H9 (cell line): ENCODE measurements around the gene AGAP5. TPM values are rescaled to one million over a fixed set of nuclear protein-coding genes. Genes with fewer than 3 reads are reported as not detected.
"Not testable (repeated sequence)": the region's sequence is repeated elsewhere in the genome, so short reads cannot be mapped to it uniquely, and the experiment has no call there.

ENCODE experiments used
- DNase-seq: peaks from one replicate; pipeline ENCODE4 v3.0.0-alpha.2; 2017
- H2AFZ ChIP-seq: one replicate; pipeline ENCODE4 v1.6.1; 2013; ENCODE audit warnings: mild to moderate bottlenecking, low read length, control low read depth, moderate library complexity
- H2AK5ac ChIP-seq: 2 replicates; pipeline ENCODE4 v1.6.1; 2013; ENCODE audit warnings: low read length, control low read depth, mixed read lengths; ENCODE audit not compliant: insufficient read length
- H2BK120ac ChIP-seq: one replicate; pipeline ENCODE4 v1.6.1; 2013; ENCODE audit warnings: low read depth, mild to moderate bottlenecking, low read length, control low read depth, inconsistent platforms; ENCODE audit not compliant: poor library complexity, severe bottlenecking
- H2BK12ac ChIP-seq: 2 replicates; pipeline ENCODE4 v1.6.1; 2013; ENCODE audit warnings: low read length, control low read depth, mixed read lengths, low read depth; ENCODE audit not compliant: insufficient read length
- H2BK15ac ChIP-seq: 2 replicates; pipeline ENCODE4 v1.6.1; 2013; ENCODE audit warnings: low read depth, low read length, control low read depth
- H2BK20ac ChIP-seq: one replicate; pipeline ENCODE4 v1.6.1; 2013; ENCODE audit warnings: low read depth, mild to moderate bottlenecking, low read length, control low read depth, inconsistent platforms; ENCODE audit not compliant: poor library complexity, severe bottlenecking
- H2BK5ac ChIP-seq: 2 replicates; pipeline ENCODE4 v1.6.1; 2013; ENCODE audit warnings: low read length, control low read depth, mixed read lengths; ENCODE audit not compliant: insufficient read length
- H3K14ac ChIP-seq: 2 replicates; pipeline ENCODE4 v1.6.1; 2013; ENCODE audit warnings: low read length, control low read depth; ENCODE audit not compliant: insufficient read depth
- H3K18ac ChIP-seq: 2 replicates; pipeline ENCODE4 v1.6.1; 2013; ENCODE audit warnings: low read depth, mild to moderate bottlenecking, mixed read lengths, low read length, control low read depth; ENCODE audit not compliant: insufficient read length
- H3K23ac ChIP-seq: 2 replicates; pipeline ENCODE4 v1.6.1; 2013; ENCODE audit warnings: low read length, control low read depth, mixed read lengths, low read depth; ENCODE audit not compliant: insufficient read length
- H3K23me2 ChIP-seq: 2 replicates; pipeline ENCODE4 v1.6.1; 2013; ENCODE audit warnings: low read depth, mild to moderate bottlenecking, mixed read lengths, low read length, control low read depth; ENCODE audit not compliant: insufficient read length, poor library complexity, severe bottlenecking
- H3K27ac ChIP-seq: 2 replicates; pipeline ENCODE4 v1.5.1; 2013; ENCODE audit warnings: low read length, control low read depth, mixed read lengths, low read depth; ENCODE audit not compliant: insufficient read length
- H3K27me3 ChIP-seq: 2 replicates; pipeline ENCODE4 v1.6.1; 2013; ENCODE audit warnings: low read length, control low read depth, inconsistent platforms; ENCODE audit not compliant: insufficient read depth
- H3K4ac ChIP-seq: 2 replicates; pipeline ENCODE4 v1.6.1; 2013; ENCODE audit warnings: low read depth, mild to moderate bottlenecking, control low read depth, inconsistent platforms, low read length, moderate library complexity
- H3K4me1 ChIP-seq: 2 replicates; pipeline ENCODE4 v1.6.1; 2013; ENCODE audit warnings: low read length, control low read depth, inconsistent platforms; ENCODE audit not compliant: insufficient read depth
- H3K4me2 ChIP-seq: 2 replicates; pipeline ENCODE4 v1.6.1; 2013; ENCODE audit warnings: low read length, control low read depth, mixed read lengths; ENCODE audit not compliant: insufficient read length, insufficient read depth
- H3K56ac ChIP-seq: 2 replicates; pipeline ENCODE4 v1.6.1; 2013; ENCODE audit warnings: low read depth, mild to moderate bottlenecking, mixed read lengths, low read length, control low read depth; ENCODE audit not compliant: insufficient read length
- H3K79me1 ChIP-seq: 2 replicates; pipeline ENCODE4 v1.6.1; 2013; ENCODE audit warnings: low read depth, mild to moderate bottlenecking, moderate library complexity, low read length, control low read depth, inconsistent platforms; ENCODE audit not compliant: insufficient read depth, poor library complexity, severe bottlenecking
- H3K79me2 ChIP-seq: 2 replicates; pipeline ENCODE4 v1.6.1; 2013; ENCODE audit warnings: low read length, control low read depth, inconsistent platforms; ENCODE audit not compliant: insufficient read depth
- H3K9ac ChIP-seq: 2 replicates; pipeline ENCODE4 v1.6.1; 2013; ENCODE audit warnings: low read length, control low read depth, mixed read lengths; ENCODE audit not compliant: insufficient read length; ENCODE audit errors: extremely low read depth
- H3K9me3 ChIP-seq: one replicate; pipeline ENCODE4 v1.6.1; 2013; ENCODE audit warnings: low read depth, low read length, inconsistent platforms; ENCODE audit not compliant: control insufficient read depth
- H3T11ph ChIP-seq: one replicate; pipeline ENCODE4 v1.6.1; 2013; ENCODE audit warnings: mild to moderate bottlenecking, low read length, control low read depth, inconsistent platforms
- H4K20me1 ChIP-seq: one replicate; pipeline ENCODE4 v1.6.1; 2013; ENCODE audit not compliant: control insufficient read depth, insufficient read length, insufficient read depth
- H4K5ac ChIP-seq: 2 replicates; pipeline ENCODE4 v1.6.1; 2013; ENCODE audit warnings: low read depth, mild to moderate bottlenecking, mixed read lengths, low read length, control low read depth; ENCODE audit not compliant: insufficient read length
- H4K8ac ChIP-seq: replicated peaks from 2 replicates; pipeline ENCODE4 v1.6.1; 2013; ENCODE audit warnings: low read length, control low read depth, mixed read lengths, low read depth; ENCODE audit not compliant: insufficient read length
- H4K91ac ChIP-seq: 2 replicates; pipeline ENCODE4 v1.6.1; 2013; ENCODE audit warnings: low read depth, mild to moderate bottlenecking, moderate library complexity, mixed read lengths, low read length, control low read depth; ENCODE audit not compliant: insufficient read length
- H3K27ac Mint-ChIP-seq, 3 experiments: 2 replicates in 2 of 3; 3 replicates in 1 of 3; pipeline ENCODE4 v1.8.0; 2020 to 2021; ENCODE audit warnings: mixed read lengths in 3 of 3, mild to moderate bottlenecking in 1 of 3, moderate library complexity in 1 of 3
- H3K27me3 Mint-ChIP-seq: 2 replicates; pipeline ENCODE4 v1.8.0; 2021; ENCODE audit warnings: low read depth, mild to moderate bottlenecking, moderate library complexity, mixed read lengths
- H3K36me3 Mint-ChIP-seq, 3 experiments: 2 replicates in 2 of 3; 3 replicates in 1 of 3; pipeline ENCODE4 v1.8.0; 2020 to 2021; ENCODE audit warnings: low read depth in 3 of 3, mixed read lengths in 3 of 3; ENCODE audit not compliant: insufficient read depth in 1 of 3
- H3K4me1 Mint-ChIP-seq, 2 experiments: 2 replicates each; pipeline ENCODE4 v1.8.0; 2020; ENCODE audit warnings: mixed read lengths in 2 of 2
- H3K4me3 Mint-ChIP-seq, 2 experiments: 2 replicates in 1 of 2; 3 replicates in 1 of 2; pipeline ENCODE4 v1.8.0; 2020 to 2021; ENCODE audit warnings: mild to moderate bottlenecking in 2 of 2, mixed read lengths in 2 of 2, moderate library complexity in 1 of 2
- H3K9me3 Mint-ChIP-seq, 2 experiments: 2 replicates in 1 of 2; 3 replicates in 1 of 2; pipeline ENCODE4 v1.8.0; 2020; ENCODE audit warnings: mild to moderate bottlenecking in 2 of 2, mixed read lengths in 2 of 2, moderate library complexity in 1 of 2
- WGBS: extraction: QIAGEN DNeasy Blood & Tissue Kit; methylation state at CpG from one replicate; pipeline ENCODE4 v1.1.7; 2013; ENCODE audit warnings: missing lambda C conversion rate, low lambda C conversion rate, mixed read lengths; ENCODE audit not compliant: insufficient read length; ENCODE audit errors: extremely low coverage; 5-methylcytosine and 5-hydroxymethylcytosine counted together
- total RNA-seq: library from RNA; stranded (reverse); gene quantifications from 2 replicates; pipeline ENCODE4 v1.2.1, GENCODE V29; 2021

The AGAP5 gene
- total RNA-seq, 1 experiment from 2014 or later = 5.2 TPM

- not testable (repeated sequence) for DNase-seq, H3K4me1 ChIP-seq, H4K20me1 ChIP-seq, H2BK12ac ChIP-seq, H4K8ac ChIP-seq, H3K27me3 Mint-ChIP-seq, H3K4me3 Mint-ChIP-seq, H2BK120ac ChIP-seq, H2BK15ac ChIP-seq, H3K79me1 ChIP-seq, H3K27me3 ChIP-seq, H4K91ac ChIP-seq, H4K5ac ChIP-seq, H3K4me2 ChIP-seq, H3K14ac ChIP-seq, H2AK5ac ChIP-seq, H3K9me3 Mint-ChIP-seq, H3T11ph ChIP-seq, H2BK20ac ChIP-seq, H3K56ac ChIP-seq, H3K9me3 ChIP-seq, H2BK5ac ChIP-seq, H3K4ac ChIP-seq, H3K9ac ChIP-seq, H3K27ac Mint-ChIP-seq, H3K79me2 ChIP-seq, H3K27ac ChIP-seq, H3K23me2 ChIP-seq, H3K4me1 Mint-ChIP-seq, H3K18ac ChIP-seq, H3K23ac ChIP-seq, H2AFZ ChIP-seq
- no CpG with 5 or more reads among the region's 28 CpGs for WGBS
- H3K36me3 Mint-ChIP-seq = peaks cover 12 to 23% (median 13%) of the 10 kb centered on the region in 3 experiments; a peak in 5 of 7 replicates
These were observed 8.3 kb downstream of the AGAP5 start for GRCh38 chr10:73689596-73689995.

- not testable (repeated sequence) for H3K79me2 ChIP-seq, H3K27me3 ChIP-seq, H3K23ac ChIP-seq, H3K4me1 Mint-ChIP-seq, H2BK120ac ChIP-seq, H3K9me3 Mint-ChIP-seq, DNase-seq, H3K4me3 Mint-ChIP-seq, H3K9ac ChIP-seq, H2BK5ac ChIP-seq, H3K27ac Mint-ChIP-seq, H3K9me3 ChIP-seq, H2AFZ ChIP-seq, H2AK5ac ChIP-seq, H4K91ac ChIP-seq, H4K5ac ChIP-seq, H3K27ac ChIP-seq, H3K18ac ChIP-seq, H4K20me1 ChIP-seq, H3T11ph ChIP-seq, H3K4me1 ChIP-seq, H3K79me1 ChIP-seq, H3K4ac ChIP-seq, H3K23me2 ChIP-seq, H3K27me3 Mint-ChIP-seq, H4K8ac ChIP-seq, H3K4me2 ChIP-seq, H3K14ac ChIP-seq, H2BK20ac ChIP-seq, H2BK15ac ChIP-seq, H2BK12ac ChIP-seq, H3K56ac ChIP-seq
- peaks cover 12 to 23% (median 13%) of the 10 kb centered on the region in 3 experiments; a peak in 5 of 7 replicates for H3K36me3 Mint-ChIP-seq
- WGBS = no CpG with 5 or more reads among the region's 1 CpG
These were observed 10.3 kb downstream of the AGAP5 start for GRCh38 chr10:73687641-73688040.
